Panc1 (cell line): ENCODE measurements around the gene ADCYAP1R1.

ENCODE experiments used
- CTCF ChIP-seq: fragments of 450-650 bp; IDR thresholded peaks from 2 replicates; pipeline ENCODE4 v1.5.1; 2017; ENCODE audit warnings: mild to moderate bottlenecking
- POLR2AphosphoS5 ChIP-seq: IDR thresholded peaks from 2 replicates; pipeline ENCODE4 v1.6.1; 2012; ENCODE audit warnings: mild to moderate bottlenecking, low read depth, low read length, moderate library complexity
- REST ChIP-seq, 2 experiments: IDR thresholded peaks; 2 replicates each; pipeline ENCODE4 v1.6.1; 2011 to 2012; ENCODE audit warnings: low read depth in 2 of 2, control low read depth in 1 of 2, low read length in 1 of 2, mild to moderate bottlenecking in 1 of 2, moderate library complexity in 1 of 2; ENCODE audit not compliant: insufficient read depth in 1 of 2

GRCh38 chr7:31036924-31037323 lies 15.2 kb upstream of the ADCYAP1R1 start:
- no peak for TF ChIP-seq CTCF
- TF ChIP-seq POLR2AphosphoS5, result no peak
- no peak for TF ChIP-seq REST (IDR thresholded peaks at IDR 0.05; ENCODE audit: insufficient read depth in 1 of 2, low read depth in 2 of 2, low read length in 1 of 2)
